ENCODE results near the gene ITFG1.

ITFG1 gene

GRCh38 chr16:47320546-47321310 lies 140.1 kb downstream of the ITFG1 start:
- DNase-seq = no peak

- DNase-seq = no peak
Measured at GRCh38 chr16:47317465-47318240, 143.2 kb downstream of the ITFG1 start.

GRCh38 chr16:47316442-47317015 lies 144.3 kb downstream of the ITFG1 start:
- no peak for DNase-seq

GRCh38 chr16:47311738-47312505 lies 148.9 kb downstream of the ITFG1 start:
- no peak for DNase-seq

GRCh38 chr16:47310792-47311211 lies 150.1 kb downstream of the ITFG1 start:
- DNase-seq = no peak

DNA sequence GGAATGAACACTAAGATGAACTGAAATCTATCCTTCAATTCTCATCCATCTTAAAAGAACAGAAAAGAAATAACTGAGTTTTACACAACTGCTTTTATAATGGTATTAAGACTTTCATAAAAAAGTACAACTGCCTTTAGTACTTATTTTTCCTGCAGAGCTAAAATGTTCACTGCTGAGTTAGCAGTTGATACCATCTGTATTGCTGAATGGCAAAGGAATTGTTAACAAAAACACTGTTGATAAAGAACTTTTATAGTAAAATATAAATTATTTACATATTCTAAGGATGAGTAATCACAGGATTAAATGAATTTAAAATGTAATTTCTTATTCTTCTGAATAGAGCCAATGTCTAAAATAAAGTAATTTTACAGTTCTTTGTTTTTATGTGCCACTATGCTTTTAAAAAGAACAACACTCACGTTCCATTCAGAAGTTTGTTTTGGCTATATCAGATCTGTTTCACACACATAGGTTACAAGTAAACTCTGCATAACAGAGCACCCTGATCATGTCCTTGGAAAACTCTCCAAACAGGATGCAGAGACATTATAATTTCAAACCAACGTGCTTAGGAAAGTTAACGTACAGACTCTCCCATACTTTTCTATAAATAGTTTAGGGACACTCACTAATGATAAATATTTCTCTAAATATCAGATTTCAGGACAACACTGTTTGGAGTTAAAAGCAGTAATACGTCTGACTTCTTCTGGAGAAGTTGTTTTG lies 151.1 kb downstream of the ITFG1 start:
- DNase-seq = no peak

GRCh38 chr16:47308601-47309000 lies 152.3 kb downstream of the ITFG1 start:
- DNase-seq = no peak

- DNase-seq = no peak
Measured at GRCh38 chr16:47304563-47304962, 156.3 kb downstream of the ITFG1 start.

DNA sequence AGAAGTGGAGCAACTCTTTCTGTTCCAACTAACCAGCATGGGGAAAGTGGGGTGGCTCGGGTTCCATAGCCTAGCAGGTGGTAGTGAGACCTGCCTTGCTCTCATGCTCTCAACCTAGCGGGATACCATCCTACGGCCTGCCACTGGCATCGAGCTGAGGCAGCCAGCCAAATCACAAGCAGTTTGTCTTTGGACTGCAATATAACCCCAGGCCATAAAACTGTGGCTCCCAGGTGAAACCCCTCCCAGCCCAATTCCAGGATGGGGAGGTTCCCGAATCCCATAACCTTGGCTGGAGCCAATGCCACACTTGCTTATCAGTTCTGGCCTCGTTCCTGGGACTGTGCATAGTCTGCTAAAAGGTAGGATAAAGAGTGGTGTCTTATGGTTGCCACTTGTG lies 161.3 kb downstream of the ITFG1 start:
- DNase-seq = no peak

- no peak for DNase-seq
Measured at GRCh38 chr16:47284999-47285398, 175.9 kb downstream of the ITFG1 start.

DNA sequence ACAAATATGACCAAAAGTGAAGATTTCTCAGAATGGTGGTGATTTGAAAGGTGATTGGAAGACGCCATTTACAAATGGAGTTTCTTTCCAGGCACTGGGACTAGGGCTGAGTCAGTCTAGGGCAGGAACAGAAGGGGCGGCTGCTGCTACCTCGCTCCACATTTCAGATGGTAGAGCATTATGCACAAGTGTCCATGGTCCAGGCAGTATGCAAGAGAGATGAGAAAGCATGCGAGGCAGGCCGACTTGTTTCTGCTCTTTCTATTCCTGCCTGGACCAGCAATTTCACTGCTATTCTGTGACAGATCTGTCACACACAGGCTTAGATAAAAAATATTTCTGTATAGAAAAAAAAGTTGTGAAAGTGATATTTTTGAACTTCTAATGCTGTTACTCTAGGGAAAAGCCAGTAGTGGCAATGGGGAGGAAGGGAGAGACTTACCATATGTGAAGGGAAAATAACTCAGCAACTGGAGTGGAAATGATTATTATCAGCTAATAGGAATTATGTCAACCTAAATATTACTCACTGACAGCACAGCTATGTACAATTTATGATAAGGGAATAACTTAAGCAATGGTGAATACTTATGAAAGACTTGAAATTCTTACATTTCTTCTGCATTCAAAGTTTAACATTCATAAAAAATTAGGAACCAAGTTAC lies 182.4 kb downstream of the ITFG1 start:
- DNase-seq = no peak

- DNase-seq = no peak
Measured at GRCh38 chr16:47276522-47276921, 184.3 kb downstream of the ITFG1 start.

- no peak for DNase-seq
Measured at GRCh38 chr16:47262938-47263337, 197.9 kb downstream of the ITFG1 start.

- no peak for DNase-seq
Measured at GRCh38 chr16:47260503-47260902, 200.4 kb downstream of the ITFG1 start.

GRCh38 chr16:47258874-47259461 lies 201.9 kb downstream of the ITFG1 start:
- no peak for DNase-seq

DNA sequence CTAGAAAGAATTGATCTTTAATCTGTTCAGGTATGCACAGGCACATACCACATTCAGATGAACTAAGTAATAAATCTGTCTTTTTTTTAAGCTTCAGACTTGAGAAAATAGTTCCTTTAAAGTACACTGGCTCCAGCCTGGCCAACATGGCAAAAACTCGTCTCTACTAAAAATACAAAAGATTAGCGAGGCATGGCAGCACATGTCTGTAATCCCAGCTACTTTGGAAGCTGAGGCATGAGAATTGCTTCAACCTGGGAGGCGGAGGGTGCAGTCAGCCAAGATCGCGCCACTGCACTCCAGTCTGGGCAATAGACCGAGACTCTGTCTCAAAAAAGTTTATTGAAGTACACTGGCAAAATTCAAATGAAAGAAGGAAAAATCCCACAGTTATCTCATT lies 206.1 kb downstream of the ITFG1 start:
- DNase-seq = no peak

GRCh38 chr16:47250983-47251382 lies 209.9 kb downstream of the ITFG1 start:
- no peak for DNase-seq

DNA sequence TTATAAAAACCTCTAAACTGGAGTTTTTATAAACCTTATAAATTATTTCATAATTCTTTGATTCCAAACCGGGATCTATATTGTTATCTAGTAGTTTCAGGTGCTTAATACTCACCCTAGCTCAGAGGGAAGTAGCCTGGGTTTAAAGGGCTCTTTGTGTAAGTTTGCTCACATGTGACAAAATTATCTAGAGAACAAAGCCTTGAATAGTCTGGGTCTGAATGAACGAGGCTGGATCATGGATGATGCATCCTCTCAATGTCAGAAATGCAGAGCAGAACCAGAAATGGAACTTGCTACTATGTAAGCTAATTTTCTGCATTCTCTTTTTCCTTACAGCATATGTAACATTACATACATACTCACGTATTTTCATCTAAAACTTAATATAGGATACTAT lies 213.2 kb downstream of the ITFG1 start:
- DNase-seq = no peak

- DNase-seq = no peak
Measured at GRCh38 chr16:47244206-47244605, 216.7 kb downstream of the ITFG1 start.

DNA sequence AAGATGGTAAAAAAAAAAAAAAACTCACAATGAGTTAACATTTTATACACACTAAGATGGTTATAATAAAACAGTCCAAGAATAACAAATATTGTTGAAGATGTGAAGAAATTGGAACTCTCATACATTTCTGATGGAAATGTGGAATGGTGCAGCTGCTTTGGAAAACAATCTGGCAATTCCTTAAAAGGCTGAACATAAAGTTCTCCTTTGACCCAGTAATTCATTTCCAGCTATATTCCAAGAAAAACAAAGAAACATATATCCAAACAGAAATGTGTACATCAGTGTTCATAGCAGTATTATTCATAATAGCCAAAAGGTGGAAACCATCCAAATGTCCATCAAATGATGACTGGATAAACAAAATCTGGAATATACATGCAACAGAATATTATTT lies 219.8 kb downstream of the ITFG1 start:
- no peak for DNase-seq

DNA sequence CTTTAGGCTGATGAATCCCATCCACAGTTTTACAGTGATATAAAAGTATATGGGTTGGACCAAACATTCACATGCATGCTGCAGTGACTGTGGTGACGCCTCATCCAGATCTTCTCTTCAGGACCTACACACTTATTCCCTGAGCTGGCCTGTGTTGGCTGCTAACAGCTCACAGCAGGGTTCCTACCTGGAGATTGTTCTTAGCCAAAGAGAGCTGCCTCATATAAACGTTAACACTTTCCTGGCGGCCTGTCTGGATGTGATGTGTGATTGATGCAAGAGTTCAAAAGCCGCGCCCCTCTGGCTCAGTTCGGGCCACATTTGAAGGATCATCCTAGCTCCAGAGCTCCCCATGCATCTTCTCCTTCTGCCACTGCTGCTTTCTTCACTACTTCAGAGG lies 224.1 kb downstream of the ITFG1 start:
- DNase-seq = no peak

- no peak for DNase-seq
Measured at GRCh38 chr16:47230296-47230695, 230.6 kb downstream of the ITFG1 start.
